ENCODE data around the gene SRR.
"Not testable (repeated sequence)": the region's sequence is repeated elsewhere in the genome, so short reads cannot be mapped to it uniquely, and the experiment has no call there.

Gene SRR

GRCh38 chr17:2295575-2295974, 8.2 kb upstream of the SRR start:
- DNase-seq: no peak

- no peak for DNase-seq
These were observed 6.7 kb upstream of the SRR start for GRCh38 chr17:2297023-2297422.

- no peak for DNase-seq
These were observed 4.6 kb upstream of the SRR start for GRCh38 chr17:2299136-2299535.

- no peak for DNase-seq
These were observed 4.0 kb upstream of the SRR start for GRCh38 chr17:2299756-2300155.

- no peak for DNase-seq
These were observed 959 bp upstream of the SRR start for GRCh38 chr17:2302778-2303203.

GRCh38 chr17:2304931-2305330, 1.2 kb downstream of the SRR start:
- DNase-seq: peak; percentile 59

GRCh38 chr17:2309338-2310154, 5.8 kb downstream of the SRR start:
- no peak for DNase-seq

- no peak for DNase-seq
These were observed 9.0 kb downstream of the SRR start for GRCh38 chr17:2312736-2313135.

GRCh38 chr17:2316916-2317205, 13.1 kb downstream of the SRR start:
- DNase-seq: not testable (repeated sequence)

- no peak for DNase-seq
These were observed 14.0 kb downstream of the SRR start for GRCh38 chr17:2317796-2318195.

- no peak for DNase-seq
These were observed 15.3 kb downstream of the SRR start for GRCh38 chr17:2319051-2319450.

- DNase-seq: no peak
These were observed 17.6 kb downstream of the SRR start for GRCh38 chr17:2321399-2321798.

- no peak for DNase-seq
These were observed 20.0 kb downstream of the SRR start for GRCh38 chr17:2323629-2324314.

- DNase-seq: no peak
These were observed 27.6 kb downstream of the SRR start for GRCh38 chr17:2331303-2331702.

- no peak for DNase-seq
These were observed 32.0 kb downstream of the SRR start for GRCh38 chr17:2335726-2336214.

- DNase-seq: peak; percentile 90
These were observed 32.6 kb downstream of the SRR start, which contains the start of gene TSR1 for GRCh38 chr17:2336215-2336851. TSS of gene TSR1 (minus strand) at chr17:2336457. CDS start at chr17:2336427, 30 bp downstream.

GRCh38 chr17:2336852-2337543, 33.2 kb downstream of the SRR start, which contains the start of gene SGSM2:
TSS of gene SGSM2 (plus strand) at chr17:2337501. CDS start at chr17:2337689, 188 bp downstream.
- peak; percentile 20 for DNase-seq

- DNase-seq: peak; percentile 49
These were observed 34.0 kb downstream of the SRR start for GRCh38 chr17:2337544-2338314.

GRCh38 chr17:2338315-2338657, 34.5 kb downstream of the SRR start:
- no peak for DNase-seq

- no peak for DNase-seq
These were observed 39.7 kb downstream of the SRR start for GRCh38 chr17:2343421-2343820.

- no peak for DNase-seq
These were observed 40.8 kb downstream of the SRR start for GRCh38 chr17:2344528-2344927.

GRCh38 chr17:2346475-2346874, 42.7 kb downstream of the SRR start:
- DNase-seq: no peak

All from inflammatory macrophage treated with lipopolysaccharide for 4 hours (primary cell).